GM21825 (cell line): ENCODE measurements around the gene CARD10.
"Not testable (repeated sequence)": the region's sequence is repeated elsewhere in the genome, so short reads cannot be mapped to it uniquely, and the experiment has no call there.

ENCODE experiments used
- ATAC-seq: cut with Tn5 transposase; IDR thresholded peaks from one replicate; pipeline ENCODE4 v1.9.1; 2021; ENCODE audit warnings: mild to moderate bottlenecking, moderate library complexity; ENCODE audit not compliant: unreplicated experiment

Gene CARD10

DNA sequence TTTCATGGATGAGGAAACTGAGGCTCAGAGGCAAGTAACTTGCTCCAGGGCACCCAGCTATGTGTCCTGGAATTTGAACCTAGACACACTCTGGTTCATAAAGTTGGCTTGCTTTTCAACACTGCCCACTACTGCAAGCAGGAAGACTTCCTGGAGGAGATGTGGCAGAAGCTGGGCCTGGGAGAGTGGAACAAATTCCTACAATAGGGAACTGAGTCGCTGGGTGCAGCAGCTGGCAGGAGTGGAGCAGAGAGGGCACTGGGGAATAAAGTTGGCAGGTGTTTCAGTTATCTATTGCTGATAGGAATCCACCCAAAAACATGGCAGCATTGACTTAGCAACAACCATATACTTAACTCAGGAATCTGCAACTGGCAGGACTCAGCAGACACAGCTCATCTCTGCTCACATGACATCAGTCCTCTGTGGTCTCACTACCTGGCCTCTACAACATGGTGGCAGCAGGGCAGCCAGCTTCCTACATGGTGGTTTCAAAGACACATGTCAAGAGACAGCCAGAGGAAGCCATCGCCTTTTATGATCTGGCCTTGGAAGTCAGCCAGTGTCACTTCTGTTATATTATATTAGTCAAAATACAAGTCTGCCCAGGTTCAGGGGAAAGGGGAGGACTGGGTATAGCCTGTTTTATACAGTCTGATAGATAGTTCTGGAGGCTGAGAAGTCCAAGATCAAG is 10.6 kb upstream of the CARD10 start:
- ATAC-seq, result no peak

DNA sequence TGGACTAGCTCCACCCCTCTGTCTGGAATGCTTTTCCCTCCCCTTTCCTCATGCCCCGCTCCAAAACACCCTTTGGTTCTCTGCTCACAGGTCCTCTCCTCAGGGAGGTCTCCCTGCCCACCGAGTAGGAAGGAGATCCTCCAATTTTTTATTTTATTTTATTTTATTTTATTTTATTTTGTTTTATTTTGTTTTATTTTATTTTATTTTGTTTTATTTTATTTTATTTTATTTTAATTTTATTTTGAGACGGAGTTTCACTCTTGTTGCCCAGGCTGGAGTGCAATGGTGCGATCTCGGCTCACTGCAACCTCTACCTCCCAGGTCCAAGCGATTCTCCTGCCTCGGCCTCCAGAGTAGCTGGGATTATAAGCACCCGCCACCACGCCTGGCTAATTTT is 8.7 kb upstream of the CARD10 start:
- not testable (repeated sequence) for ATAC-seq

DNA sequence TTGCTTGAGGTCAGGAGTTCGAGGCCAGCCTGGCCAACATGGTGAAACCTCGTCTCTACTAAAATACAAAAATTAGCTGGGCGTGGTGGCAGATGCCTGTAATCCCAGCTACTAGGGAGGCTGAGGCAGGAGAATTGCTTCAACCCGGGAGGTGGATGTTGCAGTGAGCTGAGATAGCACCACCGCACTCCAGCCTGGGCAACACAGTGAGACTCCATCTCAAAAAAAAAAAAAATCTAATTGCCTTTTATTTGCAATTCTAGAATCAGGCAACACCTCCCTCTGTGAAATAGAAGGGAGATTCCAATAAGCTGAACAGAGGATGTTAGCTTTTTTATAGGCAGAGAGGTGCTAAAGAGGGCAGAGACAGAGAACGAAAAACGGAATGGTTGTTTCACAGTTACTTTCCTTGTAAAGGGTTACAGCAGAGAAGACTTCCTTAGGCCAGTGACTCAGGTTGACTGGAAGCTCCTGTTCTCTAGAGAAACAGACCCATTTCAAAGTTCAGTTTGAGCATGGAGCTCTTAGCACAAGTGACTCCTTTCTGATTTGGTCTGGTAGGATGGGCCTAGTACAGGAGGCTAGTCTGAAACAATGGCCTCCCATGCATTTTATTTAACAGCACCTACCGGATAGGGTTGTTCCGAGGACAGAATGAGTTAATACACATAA is 8.0 kb upstream of the CARD10 start:
- ATAC-seq, result not testable (repeated sequence)

DNA sequence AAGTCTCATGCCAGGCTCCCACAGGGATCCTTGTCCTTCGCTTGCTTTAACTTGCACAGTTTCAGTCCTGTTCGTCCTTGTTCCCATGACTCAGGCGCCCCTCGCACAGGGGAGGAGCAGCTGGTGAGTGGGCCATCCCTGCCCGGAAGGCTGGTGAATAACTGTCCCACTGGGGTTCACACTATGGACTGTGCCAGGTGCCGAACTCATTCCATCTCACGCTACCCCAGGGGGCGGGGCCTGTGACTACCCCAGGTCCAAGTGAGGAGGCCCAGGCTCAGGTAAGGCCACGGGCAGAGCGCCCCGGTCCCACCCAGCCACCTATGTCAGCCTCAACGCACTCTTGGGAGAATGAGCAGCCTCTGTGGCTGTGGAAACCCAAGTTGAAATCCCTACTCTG is 7.2 kb upstream of the CARD10 start:
- ATAC-seq, result no peak

DNA sequence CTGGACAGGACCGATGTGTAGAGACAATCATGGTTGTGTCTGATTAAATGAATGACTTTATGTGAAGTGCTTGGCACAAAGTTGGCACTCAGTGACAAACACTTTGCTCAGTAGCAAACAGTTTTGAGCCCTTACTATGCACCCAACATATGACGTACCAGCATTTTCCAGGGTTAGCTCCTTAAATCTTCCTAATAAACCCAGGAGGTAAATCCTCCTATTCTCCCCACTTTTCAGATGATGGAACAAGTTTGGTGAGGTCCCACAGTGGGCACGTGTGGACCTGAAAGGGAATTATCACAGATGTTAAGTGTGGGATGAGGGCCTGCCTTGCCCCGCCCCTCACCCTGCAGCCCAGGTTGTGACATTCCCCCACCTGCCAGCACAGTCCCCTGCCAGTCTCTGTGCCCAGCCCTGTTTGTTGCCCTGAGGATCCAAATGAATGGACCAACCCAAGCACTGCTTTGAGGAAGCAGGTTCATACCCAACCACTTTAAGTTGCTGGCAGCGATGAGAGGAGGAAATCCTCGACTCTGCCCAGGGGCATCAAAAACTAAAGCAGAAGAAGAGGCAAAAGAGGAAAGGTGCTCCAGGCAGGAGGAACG is 6.6 kb upstream of the CARD10 start:
- no peak for ATAC-seq

DNA sequence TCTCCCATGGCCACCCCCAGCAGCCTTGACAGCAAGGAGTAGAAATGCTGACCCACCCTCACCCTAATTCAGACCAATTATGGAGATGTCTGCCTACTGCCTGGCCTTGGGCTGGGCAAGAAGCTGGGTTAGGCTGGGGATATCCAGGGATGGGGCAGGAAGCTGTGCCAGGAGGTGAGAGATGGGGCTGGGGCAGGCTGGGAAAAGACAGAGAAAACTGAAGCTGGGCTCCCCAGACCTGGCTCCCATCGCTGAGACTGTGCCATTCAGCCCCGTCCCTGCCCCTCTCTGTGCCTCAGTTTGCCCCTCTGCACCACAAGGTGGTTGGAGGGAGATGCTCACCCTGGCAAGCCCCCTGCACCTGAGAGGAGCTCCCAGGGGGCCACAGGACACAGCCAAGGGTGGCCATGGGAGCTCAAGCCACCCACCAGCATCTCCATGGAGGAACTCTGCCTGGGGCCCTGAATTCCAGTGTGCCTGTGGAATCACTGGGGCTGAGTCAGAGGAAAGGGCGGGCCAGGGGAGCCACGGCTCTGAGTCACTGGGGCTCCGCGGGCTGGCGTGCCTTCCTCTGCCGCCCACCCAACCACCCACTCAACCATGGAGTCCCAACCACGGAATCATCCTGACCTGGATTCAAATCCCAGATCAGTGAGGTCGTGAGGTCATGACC is 6.0 kb upstream of the CARD10 start:
- no peak for ATAC-seq

DNA sequence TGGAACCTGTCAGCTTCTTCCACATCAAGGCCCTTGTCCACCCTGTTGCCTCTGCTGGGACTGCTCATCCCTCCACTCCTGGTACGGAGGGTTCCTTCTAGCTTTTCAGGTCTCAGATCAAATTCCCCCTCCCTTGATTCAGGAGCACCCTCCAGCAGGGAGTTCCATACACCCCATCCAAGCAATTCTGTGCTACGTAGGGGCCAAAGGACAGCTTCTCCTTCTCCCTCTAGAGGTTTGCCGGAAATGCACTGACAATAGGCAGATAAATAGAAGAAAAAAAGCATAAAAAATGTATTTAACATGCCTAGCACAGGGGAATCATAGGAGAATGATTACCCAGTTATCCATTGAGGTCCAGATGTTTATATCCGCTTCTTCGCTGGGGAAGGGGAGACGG is 3.3 kb upstream of the CARD10 start:
- no peak for ATAC-seq

DNA sequence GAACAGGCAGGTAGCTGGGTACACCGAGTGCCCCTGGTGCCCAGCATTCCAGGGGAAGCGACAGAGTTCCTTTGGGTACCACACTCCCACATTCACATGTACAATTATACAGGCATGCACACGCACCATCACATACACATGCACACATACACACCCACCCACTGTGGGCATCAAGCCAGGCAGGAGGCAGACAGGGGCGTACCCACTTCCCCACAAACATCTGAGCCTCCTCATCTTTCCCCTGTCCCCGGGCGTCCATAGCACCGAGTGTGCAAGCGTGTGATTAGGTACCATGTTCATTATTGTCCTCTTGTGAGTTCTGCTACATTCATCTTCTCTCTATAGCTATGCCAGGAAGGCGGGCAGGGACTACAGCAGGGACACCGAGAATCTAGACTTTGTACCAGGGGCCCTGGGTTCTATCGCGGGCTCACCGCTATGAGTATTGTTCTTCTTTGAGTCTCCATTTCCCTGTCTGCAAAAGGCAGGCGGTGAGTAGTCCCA is 2.1 kb upstream of the CARD10 start:
- no peak for ATAC-seq

DNA sequence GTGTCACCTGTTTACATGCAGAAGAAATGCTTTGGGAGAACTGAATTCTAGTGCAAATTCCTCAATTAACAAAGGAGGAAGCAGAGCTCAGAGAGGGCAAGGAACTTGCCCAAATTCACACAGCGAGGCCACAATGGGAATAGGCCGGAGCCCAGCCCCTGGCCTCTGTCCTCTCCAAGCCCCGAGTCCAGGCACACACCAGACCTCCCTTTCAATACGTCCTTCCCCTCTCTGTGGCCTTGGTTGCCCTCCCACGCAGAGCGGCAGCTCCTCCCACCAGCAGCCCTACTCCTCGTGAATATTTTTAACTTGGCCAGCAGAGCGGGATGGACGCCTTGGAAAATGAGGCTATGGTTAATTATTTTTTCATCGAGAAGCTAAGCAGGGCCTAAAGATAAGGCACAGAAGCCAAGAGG is 1.6 kb upstream of the CARD10 start:
- no peak for ATAC-seq

DNA sequence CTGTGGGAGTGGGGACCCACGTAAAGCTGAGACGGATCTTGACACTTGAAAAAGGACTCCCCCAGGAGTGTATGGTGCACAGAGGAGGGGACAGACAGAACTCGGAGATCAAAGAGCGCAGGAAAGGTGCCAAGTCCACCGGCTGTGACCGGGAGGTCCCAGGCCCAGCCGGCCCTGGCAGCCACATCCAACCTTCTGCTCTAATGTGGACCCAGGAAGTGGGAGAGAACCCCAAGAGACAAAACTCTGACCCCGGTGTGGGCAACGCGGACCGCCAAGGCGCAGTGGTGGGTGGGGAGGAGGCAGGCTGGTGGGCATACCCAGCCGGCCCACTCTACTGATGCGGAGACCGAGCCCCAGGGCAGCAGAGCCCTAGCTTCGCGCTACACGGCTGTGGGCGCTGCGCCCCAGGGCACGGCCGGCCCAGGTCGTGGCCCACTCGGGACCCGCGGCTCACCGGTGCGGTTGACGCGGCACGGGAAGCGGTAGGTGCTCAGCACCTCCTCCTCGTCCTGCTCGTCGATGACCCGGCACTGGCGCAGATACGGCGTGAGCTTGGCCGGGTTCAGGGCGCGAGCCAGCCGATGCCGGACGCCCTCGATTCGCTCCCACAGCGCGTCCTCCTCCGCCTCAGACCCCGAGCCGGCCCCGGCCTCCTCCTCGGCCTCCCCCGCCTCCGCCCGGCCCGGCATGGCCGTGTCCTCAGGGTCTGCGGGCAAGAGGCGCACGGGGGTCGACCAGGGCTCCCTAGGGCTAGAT is 527 bp downstream of the CARD10 start:
- ATAC-seq, result no peak

DNA sequence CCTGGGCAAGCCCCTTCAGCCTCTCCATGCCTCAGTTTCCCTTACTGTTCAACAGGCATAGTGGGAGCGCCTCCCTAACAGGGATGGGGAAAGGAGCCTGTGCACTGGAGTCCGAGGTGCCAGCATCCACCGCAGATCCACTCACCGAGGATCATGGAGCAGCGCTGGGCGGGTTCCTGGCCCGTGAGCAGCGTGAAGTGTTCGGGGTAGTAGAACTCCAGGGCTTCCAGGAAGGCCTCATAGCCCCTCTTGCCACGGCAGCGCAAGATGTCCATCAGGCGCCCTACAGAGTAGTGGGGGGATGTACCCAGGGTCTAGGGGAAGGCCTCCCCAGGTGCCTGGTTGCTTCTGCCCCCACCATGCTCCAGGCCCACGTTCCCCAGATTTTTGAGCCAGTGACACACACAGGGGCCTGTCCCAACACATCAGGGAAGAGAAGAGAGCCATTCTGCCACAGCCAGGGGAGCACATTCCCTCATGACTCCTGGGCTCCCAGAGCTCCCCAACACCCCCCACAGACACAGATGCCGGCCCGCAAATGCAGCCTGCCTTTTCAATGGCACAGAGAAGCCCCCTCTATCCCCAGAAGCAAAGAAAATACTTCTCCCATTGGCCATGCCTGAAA is 1.3 kb downstream of the CARD10 start:
- no peak for ATAC-seq

DNA sequence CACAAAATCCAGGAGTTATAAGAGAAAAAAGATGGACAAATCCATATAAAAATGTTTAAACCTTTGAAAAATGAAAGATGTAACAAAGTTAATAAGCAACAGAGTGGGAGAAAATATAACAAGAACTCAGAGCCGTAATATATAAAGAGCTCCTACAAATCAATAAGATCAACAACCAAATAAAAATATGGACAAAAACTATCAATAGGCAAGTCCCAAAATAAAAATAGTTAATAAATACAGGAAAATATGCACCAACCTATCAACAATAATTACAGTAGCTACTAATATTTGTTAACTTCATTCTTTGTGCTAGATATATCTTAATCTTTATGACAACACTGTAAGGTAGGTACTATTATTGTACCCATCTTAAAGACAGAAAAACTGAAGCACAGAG is 2.8 kb downstream of the CARD10 start:
- ATAC-seq, result no peak

DNA sequence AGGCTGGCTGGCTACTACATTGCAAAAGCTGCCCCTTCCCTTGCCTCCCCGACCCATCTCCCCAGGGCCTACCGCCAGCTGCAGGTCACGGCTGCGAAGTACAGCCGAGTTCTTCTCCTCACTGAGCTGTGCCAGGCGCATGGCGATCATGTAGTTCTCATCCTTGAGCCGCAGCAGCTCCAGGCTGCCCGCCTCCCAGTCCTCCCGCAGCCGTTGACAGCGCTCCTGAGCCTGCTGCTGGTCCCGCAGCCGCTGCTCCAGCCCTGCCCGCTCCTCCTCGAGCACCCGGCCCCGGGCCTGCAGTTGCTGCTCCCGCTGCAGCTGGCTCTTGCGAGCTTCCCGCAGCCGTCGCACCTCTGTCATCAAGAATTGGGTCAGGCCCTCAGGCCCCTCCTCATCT is 3.3 kb downstream of the CARD10 start:
- no peak for ATAC-seq

DNA sequence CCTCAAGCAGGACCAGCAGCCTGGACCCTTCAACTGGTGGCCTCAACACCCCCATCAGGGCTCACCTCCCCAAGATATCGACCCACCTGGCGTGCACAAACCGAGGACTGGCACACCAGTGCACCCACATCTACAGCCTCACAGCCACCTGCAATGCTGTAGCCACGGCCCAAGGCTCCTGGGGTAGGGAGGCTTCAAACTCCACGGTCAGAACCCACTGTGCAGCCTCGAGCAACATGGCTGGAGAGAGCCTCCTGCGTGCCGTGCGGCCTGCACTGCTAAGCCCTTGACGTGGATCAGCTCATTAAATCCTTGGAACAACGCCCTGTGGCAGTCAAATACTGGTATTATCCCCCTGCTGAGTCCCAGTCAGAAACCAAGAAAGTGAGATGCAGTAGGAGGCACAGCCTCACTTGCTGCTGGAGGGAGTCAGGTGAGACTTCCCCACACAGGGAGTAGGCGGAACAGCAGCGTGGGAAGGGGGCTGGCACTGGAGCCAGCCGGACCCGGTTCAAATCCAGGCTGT is 4.6 kb downstream of the CARD10 start:
- ATAC-seq, result no peak

DNA sequence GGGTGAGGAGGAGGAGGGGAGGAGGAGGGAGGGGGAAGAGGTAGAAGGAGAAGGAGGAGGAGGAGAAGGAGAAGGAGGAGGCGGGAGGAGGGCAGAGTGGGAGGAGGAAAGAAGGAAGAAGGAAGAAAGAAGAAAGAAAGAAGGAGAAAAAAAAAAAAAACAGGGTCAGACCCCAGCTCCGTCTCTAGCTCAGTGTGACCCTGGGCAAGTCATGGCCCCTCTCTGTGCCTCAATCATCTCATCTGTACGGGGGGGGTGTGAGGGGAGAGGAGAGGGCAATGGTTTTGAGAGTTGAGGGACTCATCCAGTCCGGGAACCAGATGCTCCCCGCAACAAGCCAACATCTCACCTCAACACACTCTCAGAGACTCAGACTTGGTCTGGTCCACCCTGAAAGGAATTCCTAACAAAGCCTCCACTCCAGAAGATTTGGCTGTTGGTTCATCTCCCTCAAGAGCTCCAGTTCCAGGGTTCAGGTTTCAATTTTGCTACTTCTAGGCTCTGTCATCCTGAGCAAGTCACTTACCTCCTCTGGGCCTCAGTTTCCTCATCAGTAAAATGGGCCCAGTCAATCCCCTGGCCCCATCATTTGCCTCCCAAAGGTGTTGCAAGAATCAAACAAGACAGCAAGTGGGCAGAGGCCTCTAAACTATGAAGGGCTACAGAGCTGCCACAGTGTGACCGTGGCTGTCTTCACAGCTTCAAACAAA is 7.7 kb downstream of the CARD10 start:
- ATAC-seq, result no peak

DNA sequence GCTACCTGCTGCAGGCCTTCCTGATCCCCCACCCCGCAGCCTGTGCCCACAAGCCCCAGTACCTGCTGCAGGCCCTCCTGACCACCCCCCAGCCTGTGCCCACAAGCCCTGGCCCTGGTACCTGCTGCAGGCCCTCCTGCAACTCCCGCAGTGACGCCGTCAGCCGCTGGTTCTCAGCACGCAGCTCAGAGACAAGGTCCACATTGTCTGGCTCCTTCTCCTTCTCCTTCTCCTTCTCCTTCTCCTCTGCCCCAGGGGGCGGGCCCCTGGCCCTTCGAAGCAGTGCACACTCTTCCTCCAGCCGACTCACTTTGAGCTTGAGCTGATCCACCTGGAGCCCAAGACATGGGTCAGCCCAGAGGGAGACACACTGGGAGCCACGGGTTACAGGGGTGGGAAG is 9.1 kb downstream of the CARD10 start:
- ATAC-seq, result no peak

DNA sequence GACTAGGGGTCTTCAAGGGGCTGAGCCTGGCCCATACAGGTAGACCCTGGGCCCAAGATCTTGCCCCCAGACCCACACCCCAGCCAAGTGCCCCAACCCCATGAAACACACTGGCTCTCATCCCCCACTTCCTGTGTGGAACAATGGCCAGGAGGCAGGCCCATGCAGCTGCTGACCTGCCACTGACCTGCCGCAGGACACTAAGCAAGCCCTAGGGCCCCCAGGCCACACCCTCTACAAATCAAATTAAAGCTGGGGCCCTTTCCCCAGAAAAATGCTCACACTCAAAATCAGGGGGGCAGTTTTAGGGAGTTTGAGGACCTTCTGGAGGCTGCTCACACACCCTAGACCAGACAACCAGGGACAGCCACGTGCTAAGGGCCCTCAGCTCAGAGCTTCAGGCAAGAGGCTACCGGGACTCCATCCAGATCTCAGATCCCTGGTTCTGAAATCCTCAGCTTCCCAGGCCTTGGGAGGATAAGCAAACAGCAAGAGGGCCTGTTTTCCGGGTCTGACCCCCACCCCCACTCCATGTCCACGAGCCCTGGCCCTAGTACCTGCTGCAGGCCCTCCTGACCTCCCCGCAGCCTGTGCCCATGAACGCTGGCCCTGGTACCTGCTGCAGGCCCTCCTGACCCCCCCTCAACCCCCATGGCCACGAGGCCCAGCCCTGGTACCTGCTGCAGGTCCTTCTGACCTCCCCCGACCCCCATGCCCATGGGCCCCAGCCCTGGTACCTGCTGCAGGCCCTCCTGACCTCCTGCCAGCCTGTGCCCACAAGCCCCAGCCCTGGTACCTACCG is 10.0 kb downstream of the CARD10 start:
- ATAC-seq, result no peak

DNA sequence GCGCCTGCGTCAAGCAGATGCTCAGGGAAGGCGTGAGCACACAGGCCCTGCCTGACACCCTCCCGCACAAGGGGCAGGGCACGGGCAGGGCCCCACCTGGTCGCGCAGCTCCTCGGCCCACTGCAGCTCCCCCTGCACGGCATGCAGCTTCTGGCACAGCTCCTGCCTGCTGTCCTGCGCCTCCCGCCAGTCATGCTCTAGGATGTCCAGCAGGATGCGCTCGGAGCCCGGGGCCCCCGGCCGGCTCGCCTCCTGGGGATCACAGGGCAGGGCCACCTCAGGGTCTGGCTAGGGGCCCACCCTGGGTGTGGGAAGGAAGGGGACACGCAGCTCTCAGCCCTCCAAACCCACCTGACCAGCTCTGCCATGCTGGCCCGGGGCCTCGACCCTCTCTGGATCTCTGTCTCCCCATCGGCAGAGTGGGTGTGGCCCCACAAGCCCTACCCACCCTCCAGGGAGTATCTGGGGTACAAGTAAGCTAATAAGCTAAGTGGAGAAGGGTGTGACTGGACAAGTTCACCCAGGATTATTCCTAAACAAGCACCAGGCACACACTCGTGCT is 10.7 kb downstream of the CARD10 start:
- no peak for ATAC-seq
